Stimulated activated CD8-positive, alpha-beta memory T cell treated with anti-CD3 and anti-CD28 coated beads, Interleukin-15, amount 100 ng/mL, for 4 hours (primary cell): ENCODE data around the gene SCN3A.

Experiments
- DNase-seq, 2 donors: peaks; one replicate each; pipeline ENCODE4 v3.0.0-alpha.2; 2020; ENCODE audit warnings: low read depth in 2 of 2

SCN3A gene

DNA sequence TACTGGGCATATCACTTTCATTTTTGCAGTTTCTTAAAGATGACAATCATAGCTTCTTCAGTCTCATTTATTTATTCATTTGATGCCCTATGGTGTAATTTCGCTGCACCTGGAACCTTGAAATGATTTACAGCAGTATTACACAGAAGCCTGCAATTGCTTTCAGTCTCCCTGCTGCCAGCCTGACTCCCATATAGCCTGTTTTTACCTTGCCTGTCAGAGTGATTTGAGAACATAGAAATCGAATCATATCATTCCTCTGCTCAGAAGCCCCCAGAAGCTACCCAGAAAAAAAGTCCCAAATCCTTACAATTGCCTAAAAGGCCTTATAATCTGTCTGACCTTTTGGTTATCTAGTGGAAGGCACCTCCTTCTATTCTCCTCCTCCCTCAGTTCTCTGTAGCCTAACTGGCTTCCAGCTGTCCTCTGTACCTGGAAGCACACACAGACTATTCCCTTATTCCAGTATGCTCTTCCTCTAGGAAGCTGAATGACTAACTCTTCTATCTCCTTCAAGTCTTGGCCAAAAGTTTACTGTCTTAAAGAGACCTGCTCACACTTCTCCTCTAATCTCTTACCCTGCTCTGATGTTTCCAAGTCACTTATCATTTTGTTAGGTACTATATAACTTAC, 12.6 kb downstream of the SCN3A start:
- DNase-seq = no peak

DNA sequence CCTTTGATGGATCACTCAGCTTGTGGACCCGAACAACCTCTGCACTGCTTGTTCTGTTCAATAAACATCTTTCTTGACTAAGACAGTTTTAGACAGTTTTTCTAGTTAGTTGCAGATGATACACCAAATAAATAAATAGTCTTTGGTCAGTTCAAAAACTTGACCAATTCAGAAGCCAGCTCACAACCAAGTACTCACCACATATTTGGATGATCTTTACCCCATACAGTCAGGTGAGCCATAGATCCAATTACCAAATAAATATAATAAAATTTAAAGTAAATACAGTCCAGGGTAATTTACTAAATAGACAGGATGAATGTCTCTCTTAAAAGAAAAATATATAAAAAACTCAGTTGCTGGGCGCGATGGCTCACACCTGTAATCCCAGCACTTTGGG, 18.2 kb downstream of the SCN3A start:
- no peak for DNase-seq

DNA sequence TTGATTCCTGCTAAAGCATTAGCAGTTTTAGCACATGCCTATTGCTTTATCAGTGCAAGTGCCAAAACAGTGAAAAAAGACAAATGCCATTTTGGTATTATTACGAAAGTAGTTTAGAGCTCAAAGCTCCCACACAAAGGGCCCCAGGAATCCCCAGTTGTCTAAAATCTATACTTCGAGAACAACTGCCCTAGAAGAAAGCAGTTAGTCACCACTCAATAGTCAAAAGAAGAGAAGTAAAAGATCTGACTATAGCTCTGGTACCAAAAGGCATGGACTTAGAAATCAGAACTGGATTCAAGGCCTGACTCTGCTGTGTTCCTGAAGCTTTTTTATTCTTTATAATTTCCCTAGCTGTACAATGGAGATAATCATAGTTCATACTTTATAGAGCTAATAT, 21.8 kb downstream of the SCN3A start:
- DNase-seq = no peak

DNA sequence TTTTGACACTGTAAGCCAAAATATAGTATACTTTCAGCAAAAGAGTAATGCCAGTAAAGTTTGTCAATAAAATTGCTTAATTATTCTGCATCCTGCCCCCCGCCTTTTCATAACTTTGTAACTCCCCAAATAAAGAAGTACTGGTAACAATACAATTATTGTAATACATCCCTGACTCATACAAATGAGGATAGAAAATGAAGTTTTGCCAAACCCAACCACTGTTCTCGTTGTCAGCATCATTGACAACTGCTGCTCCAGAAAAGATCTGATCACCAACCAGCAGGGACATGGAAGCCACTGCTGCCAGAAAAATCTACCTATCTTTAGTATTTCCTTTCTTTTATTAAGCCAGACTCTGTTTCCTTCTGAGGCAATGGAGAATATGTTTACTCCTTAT, 27.1 kb downstream of the SCN3A start:
- no peak for DNase-seq

DNA sequence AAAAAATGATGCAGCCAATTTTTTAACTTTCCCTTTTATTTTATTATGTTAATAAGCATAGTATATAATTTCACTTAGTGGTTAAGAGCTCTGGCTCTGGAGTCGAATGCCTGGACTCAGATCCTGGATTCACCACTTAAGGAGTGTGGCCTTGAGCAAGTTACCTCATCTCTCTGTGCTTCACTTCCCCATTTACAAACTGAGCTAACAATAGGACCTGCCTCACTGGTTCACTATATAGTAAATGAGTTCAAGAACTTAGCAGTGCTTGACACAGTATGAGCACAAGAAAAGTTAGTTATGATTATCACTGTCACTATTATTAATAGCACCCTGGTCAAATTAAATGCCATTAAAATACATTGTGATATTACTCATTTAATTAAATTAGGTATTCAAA, 30.6 kb downstream of the SCN3A start:
- DNase-seq = no peak

DNA sequence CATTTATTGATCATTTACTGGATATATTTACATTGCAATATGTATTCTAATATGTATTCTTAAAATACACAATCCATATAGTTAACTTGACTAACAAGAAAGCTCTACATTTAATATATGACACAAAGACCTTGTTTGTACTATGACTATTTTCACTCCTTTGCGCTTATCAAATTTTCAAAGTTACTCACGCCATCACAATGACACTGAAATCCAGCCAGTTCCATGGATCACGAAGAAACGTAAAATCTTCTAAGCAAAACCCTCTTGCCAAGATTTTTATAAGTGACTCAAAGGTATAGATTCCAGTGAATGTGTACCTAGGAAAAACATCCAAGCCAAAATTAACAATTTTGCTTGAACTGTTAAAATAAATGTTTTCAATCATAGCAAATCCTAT, 39.6 kb downstream of the SCN3A start:
- DNase-seq = no peak

DNA sequence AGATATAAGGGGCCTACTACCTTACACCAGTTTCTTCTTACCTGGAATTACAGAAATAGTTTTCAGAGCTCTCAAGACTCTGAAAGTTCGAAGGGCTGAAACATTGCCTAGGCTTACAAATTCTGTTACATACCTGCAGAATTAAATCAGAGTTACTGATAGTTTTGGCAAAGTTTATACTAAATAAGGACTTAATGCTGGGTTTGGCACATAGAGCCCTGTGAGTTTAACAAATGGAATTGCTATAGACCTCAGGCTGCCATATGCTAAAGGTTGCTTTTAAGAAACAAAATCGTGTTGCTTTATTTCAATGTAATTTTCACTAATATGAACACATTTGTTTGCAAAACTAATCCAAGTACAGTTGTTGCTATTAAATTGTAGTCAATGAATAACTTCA, 40.1 kb downstream of the SCN3A start:
- DNase-seq = no peak

DNA sequence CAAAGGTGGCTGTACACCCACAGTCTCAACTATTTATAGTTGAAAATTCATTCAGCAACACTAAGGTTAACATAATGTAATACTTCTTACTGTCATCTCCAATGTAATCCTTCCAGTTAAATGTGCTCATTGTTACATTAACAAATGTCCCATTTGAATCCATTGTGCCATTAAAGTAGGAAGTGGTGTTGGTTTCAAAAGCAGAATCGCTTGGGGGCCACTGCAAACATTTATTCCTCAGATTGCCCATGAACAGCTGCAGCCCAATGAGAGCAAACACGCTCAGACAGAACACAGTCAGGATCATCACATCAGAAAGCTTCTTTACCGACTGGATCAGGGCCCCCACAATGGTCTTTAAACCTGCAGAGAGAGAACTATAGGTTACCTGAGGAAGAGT, 41.4 kb downstream of the SCN3A start:
- no peak for DNase-seq

DNA sequence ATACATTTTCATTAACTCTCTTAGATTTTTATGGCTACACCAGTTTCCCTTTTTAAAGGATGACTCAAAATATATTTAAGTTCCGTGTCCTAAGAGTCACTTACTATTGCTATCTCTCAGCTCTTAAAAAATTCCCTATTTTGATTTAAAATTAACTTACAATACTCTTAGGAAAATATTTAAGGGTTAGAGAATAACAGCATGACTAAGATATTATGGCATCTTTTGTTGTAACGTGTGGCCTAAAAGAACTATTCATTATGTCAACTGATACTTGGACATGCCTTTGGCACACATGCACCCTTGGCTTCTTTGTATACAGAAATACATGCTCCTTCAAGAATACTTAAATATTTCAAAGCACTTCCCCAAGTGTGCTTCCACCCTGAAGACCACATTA, 42.3 kb downstream of the SCN3A start:
- DNase-seq = no peak

DNA sequence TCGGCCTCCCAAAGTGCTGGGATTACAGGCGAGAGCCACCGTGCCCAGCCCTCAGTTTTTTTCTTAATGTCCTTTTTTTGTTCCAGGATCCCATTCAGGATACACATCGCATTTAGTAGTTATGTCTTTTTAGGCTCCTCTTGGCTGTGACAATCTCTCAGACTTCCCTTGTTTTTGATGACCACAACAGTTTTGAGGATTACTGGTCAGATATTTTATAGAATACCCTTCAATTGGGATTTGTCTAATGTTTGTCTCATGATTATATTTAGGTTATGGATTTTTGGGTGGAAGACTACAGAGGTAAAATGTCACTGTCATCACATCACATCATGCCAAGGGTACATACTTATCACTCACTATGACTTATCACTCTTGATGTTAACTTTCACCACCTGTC, 46.7 kb downstream of the SCN3A start:
- no peak for DNase-seq

DNA sequence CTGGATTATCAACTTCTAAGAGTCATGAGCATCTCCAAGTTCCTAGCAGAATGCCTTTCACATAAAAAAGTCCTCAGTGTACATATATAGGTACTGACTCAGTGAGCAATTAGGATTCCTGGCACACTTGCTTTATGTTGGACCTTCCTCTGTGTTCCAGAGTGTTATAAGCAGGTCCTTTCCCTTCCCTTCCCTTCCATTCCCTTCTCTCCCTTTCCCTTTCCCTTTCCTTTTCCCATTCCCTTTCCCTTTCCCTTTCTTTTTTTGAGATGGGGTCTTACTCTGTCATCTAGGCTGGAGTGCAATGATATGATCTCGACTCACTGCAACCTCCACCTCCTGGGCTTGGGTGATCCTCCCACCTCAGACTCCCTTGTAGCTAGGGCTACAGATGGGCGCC, 48.7 kb downstream of the SCN3A start:
- DNase-seq = no peak

DNA sequence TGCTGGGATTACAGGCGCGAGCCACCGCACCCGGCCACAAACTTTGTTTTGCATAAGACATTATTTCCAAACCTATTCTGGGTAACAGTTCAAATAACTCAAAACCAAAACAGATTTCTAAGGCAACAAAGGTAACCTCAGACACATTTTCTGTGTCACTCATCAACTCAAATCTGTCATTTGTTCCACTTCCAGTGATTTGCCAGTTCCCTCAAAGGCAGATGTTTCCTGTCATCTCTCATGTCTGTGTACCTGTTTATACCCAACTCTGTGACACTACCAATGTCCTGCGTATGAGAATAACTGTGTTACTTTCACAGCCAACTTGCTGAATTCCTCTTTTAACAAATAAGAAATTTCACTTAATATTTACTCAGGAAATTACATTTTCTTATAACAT, 54.4 kb downstream of the SCN3A start:
- DNase-seq = no peak

DNA sequence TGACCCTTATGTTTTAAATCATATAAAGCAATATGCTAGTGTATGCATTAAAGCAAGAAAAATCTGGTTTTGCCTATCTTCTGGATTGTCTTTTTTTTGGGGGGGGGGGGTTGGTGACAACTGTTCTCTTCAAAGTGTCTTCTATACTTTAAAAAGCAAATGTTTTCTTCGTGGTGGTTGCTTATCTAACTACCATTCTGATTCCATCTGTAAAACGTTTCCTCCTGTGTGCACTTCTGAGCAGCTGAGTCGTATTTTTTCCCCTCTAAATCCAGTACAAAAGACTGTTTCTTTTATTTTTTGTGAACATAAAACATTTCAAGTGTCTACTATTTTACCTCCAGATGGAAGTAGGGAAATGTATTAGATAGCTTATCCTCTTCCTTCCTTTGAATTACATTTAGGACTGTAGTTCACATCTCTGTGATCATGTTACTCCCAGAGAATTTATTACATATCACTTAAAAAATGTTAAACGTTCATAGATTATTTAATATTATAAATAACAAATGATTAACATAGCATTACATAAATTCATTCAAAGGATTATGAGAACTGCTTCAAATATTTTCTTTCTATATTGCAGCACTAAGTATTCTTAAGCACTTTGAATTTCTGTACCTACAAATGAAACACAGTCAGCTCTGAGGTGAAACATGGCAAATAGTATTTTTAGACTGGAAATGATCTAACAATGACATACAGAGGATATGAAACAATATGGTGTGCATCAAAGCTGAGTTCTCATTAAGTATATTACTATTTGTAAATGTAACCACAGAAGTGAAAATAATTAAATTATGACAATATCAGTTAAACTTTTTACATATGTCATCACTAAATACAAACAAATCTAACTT, 56.4 kb downstream of the SCN3A start:
- DNase-seq = no peak

DNA sequence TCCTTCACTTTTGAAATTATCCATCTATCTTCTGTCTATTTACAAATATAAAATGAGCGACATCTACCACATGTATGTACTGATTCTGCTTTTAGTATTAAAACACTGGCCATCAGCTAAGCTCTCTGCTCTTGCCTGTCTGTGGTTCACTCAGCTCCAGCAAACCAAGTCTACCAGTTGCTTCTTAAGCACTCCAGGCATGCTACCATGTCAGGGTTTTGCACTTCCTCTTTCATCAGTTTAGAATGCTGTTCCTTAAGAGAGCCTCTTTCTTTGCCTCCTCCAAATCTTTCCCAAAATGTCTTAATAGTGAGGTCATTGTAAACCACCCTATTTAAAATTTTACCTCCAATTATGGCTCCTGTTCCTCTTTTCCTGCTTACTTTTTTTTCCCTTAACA, 59.5 kb downstream of the SCN3A start:
- DNase-seq = no peak

DNA sequence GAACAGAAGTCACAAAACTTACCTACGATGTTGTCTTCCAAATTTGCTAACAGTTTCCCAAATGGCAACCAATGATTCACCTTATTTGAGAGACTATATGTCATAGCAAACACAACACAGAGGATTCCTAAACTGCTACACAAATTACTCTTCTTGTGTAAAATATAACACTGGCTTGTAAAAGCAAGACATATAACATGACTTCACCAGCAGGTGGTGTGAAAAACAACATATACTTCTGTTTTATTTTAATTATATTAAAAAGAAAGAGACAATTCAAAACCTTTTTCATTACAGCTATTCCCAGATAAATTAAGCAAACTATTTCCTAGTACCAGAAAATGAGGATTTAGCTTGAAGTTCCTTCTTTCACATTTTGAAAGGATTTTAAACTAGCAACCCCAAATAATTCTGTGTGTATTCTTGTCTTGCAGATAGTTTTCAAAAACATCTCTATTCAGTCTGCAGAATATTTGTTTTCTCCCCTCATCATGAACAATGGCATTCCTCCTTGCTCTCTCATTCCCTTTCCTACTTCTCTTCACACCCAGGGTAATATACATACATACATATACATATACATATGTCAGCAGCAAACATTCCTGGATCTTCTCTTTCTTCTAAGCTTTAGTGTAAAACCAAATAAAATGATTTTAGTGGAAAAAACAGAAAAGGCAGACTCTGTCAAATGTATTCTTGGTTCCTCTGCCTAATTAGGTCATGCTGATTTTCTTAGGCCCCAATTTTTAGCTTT, 62.1 kb downstream of the SCN3A start:
- no peak for DNase-seq

DNA sequence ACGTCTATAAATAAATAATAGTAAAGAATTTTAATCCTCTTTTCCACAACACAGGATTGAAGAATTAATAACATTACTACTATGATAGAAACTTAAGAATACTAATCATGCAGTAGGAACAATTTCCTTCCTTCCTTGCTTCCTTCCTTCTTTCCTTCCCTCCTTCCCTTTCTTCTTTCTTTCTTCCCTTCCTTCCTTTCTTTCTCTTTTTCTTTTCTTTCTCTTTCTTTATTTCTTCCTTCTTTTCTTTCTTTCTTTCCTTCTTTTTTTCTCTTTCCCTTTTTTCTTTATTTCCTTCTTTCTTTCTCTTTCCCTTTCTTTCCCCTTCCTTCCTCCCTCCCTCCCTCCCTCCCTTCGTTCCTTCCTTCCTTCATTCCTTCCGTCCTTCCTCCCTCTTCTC, 77.6 kb downstream of the SCN3A start:
- DNase-seq = no peak

DNA sequence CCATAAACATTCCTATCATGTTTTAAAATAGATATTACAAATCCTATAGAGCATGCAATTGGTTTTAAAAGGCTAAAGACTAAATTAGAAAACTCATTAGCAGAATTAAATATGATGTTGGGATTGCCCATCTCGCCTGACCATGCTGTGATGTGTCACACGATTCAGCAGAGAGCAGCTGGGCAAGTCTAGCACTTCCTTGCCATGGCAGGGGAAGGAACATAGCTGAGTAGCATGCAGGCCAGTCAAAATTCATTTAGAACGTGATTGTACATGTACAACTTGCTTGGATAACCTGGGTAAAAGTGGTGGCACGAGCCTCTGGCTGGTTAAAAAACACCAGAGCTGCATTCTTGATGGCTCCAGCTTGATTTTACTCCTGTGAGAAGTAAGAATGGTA, 81.3 kb downstream of the SCN3A start:
- no peak for DNase-seq

DNA sequence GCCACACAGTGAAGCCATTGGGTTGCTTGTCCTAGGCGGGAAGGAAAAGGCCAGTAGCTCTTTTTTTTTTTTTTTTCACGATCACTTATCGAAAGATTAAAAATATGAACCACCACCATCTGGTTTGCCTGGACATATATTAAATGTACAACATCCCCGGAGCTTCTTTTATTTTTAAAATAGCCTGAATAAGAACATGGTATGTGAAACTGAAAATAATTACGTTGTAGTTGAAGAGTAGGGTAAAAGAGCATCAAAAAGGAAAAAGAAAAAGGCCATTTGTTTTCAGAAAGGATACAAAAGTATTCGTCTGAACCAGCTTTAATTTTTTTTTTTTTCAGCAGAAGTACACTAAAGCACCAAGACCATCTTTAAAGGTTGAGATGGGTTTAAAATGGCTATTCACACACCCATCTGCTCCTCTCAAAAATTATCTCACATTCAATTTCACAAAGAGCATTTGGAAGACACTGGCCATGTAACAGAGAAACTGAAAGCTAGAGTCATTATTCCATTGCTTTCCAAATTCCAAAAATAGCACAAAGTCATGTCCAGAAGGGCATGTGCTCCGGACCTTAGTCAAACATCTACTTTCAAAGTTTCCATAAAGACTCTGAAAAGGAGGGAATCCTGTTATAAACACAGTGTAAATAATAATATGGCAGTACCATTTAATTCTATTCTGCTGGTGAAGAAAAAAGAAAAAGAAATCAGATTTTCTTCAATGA, 82.9 kb downstream of the SCN3A start:
- no peak for DNase-seq

DNA sequence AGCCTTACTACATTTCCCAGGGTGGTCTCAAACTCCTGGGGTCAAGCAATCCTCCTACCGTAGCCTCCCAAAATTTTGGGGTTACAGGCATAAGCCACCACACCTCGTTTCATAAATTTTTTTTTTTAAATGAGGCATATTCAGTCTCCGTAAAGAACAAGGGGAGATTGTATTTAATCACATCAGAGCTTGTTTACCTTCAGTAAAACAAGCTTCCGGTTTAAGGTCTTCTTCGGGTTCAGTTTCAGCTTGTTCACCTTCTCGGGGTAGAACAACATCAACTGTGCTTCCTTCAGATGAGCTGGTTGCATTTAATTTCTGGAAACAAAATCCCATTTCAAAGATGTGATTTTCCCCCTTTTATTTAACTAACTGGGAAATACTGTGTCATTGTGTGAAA, 88.6 kb downstream of the SCN3A start:
- no peak for DNase-seq

DNA sequence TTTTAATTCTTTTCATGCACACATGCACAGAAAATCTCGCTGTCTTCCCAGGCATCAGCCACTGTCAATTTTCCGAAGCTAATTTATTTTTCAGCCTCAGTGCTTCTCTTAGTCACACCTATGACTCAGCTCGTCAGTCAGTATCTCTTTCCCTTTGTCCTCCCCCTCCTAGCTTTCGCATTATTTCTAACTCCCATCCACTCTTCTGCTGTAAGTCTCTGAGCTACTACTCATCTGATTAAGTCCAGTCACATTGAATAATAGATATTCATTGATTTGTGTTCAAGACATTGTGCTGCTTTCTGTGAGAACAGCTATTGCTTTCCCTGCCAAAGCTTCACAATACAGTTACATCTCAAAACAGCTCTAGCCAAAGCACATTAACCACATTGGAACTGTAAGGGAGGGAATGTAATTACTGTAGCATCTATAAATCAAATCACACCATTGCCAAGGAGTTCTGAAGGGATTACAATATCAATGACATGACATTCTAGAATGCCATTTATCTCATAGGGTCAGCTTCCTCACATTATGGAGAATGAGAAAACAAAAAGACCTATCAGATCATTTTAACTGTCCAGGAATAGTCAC, 89.4 kb downstream of the SCN3A start:
- no peak for DNase-seq

DNA sequence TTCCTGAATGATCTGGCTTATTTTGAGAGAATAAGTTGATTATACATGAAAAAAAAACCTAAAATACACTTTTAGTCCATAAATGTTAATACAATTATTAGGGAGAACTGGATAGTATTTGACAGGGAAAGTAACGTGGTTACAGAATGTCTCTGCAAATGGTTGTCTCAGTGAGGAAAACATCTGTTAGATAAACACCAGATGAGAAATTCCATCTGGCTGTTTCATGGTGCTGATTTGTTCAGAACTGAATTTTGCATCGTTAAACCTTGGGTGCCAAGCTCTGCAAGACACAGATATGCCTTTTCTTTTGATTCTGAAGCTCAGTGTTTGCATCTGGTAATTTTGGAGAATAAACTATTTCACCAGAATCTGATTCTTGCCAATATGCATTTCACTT, 90.4 kb downstream of the SCN3A start:
- no peak for DNase-seq

DNA sequence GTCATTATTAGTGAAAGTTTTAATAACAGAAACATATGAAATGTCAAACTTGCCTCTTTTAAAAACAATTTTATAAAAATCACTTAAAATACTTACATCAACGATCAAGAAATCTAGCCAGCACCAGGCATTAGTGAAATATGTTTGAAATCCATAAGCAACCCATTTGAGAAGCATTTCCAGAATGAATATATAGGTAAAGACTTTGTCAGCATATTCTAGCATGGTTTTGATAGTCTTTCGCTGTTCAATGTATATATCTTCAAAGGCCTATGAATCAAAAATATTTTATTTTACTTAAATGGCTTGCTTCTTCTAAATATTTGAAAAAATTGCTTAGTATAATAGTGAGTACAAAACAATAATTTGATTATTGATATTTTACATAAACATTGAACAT, 91.1 kb downstream of the SCN3A start:
- no peak for DNase-seq
